IMR-90 (cell line): Measurements from ENCODE around the gene PPP1R12C. TPM values are rescaled to one million over a fixed set of nuclear protein-coding genes. Genes with fewer than 3 reads are reported as not detected.

Source experiments
- ATAC-seq: fragments of 200-7000 bp; cut with Tn5 transposase; 2 replicates; pipeline ENCODE4 v1.9.1; 2020; ENCODE audit warnings: low read depth, mild to moderate bottlenecking, moderate library complexity
- BruUV-seq: library from RNA; stranded (reverse); fragments of 400-500 nt; replicated peaks from 2 replicates; lab custom pipeline; 2021; lab: Mats Ljungman, UMichigan
- CTCF ChIA-PET: fragments of 300-600 bp; formaldehyde crosslinking; extraction: SDS; loops from one replicate; lab custom pipeline; 2021; ENCODE audit warnings: antibody characterized with exemption; lab: Yijun Ruan, JAX
- POLR2A ChIA-PET: fragments of 300-600 bp; sonication (Branson Sonifier 250); formaldehyde crosslinking; loops from one replicate; lab custom pipeline; 2022; ENCODE audit warnings: antibody characterized with exemption; ENCODE audit not compliant: unreplicated experiment; lab: Charles Lee
- DNase-seq: peaks from one replicate; pipeline ENCODE4 v3.0.0; 2013
- H2AFZ ChIP-seq: replicated peaks from 2 replicates; pipeline ENCODE3; 2013; ENCODE audit warnings: low read length, mild to moderate bottlenecking; ENCODE audit not compliant: poor library complexity
- H2AK5ac ChIP-seq: 2 replicates; pipeline ENCODE4 v1.6.1; 2013; ENCODE audit warnings: low read depth, low read length, inconsistent platforms
- H2AK9ac ChIP-seq: replicated peaks from 2 replicates; pipeline ENCODE3; 2013; ENCODE audit warnings: mild to moderate bottlenecking, low read depth, low read length, moderate library complexity; ENCODE audit not compliant: poor library complexity
- H2BK120ac ChIP-seq: 2 replicates; pipeline ENCODE4 v1.6.1; 2013; ENCODE audit warnings: low read depth, low read length, inconsistent platforms
- H2BK15ac ChIP-seq: 3 replicates; pipeline ENCODE4 v1.6.1; 2013; ENCODE audit warnings: low read depth, low read length, inconsistent platforms
- H2BK20ac ChIP-seq: 2 replicates; pipeline ENCODE4 v1.6.1; 2013; ENCODE audit warnings: low read depth, mild to moderate bottlenecking, inconsistent platforms, low read length, moderate library complexity
- H2BK5ac ChIP-seq: 2 replicates; pipeline ENCODE4 v1.6.1; 2013; ENCODE audit warnings: mild to moderate bottlenecking, low read depth, low read length, inconsistent platforms; ENCODE audit not compliant: poor library complexity, severe bottlenecking
- H3K14ac ChIP-seq: replicated peaks from 2 replicates; pipeline ENCODE4 v1.6.1; 2013; ENCODE audit warnings: low read depth, low read length, inconsistent platforms
- H3K18ac ChIP-seq: 2 replicates; pipeline ENCODE4 v1.6.1; 2013; ENCODE audit warnings: low read depth, low read length, control low read depth
- H3K23ac ChIP-seq: 2 replicates; pipeline ENCODE4 v1.6.1; 2013; ENCODE audit warnings: low read depth, low read length, inconsistent platforms
- H3K27ac ChIP-seq: 2 replicates; pipeline ENCODE4 v1.5.1; 2013; ENCODE audit warnings: mild to moderate bottlenecking, control low read depth, low read length; ENCODE audit not compliant: insufficient read depth
- H3K27me3 ChIP-seq: 2 replicates; pipeline ENCODE4 v1.6.1; 2013; ENCODE audit warnings: low read length; ENCODE audit not compliant: control insufficient read depth, insufficient read depth
- H3K36me3 ChIP-seq: 2 replicates; pipeline ENCODE4 v1.6.1; 2013; ENCODE audit warnings: low read length, mixed read lengths; ENCODE audit not compliant: control insufficient read depth, insufficient read depth
- H3K4ac ChIP-seq: 2 replicates; pipeline ENCODE4 v1.6.1; 2013; ENCODE audit warnings: low read depth, low read length, inconsistent platforms
- H3K4me1 ChIP-seq: 2 replicates; pipeline ENCODE4 v1.6.1; 2013; ENCODE audit warnings: low read length, mixed read lengths; ENCODE audit not compliant: control insufficient read depth, insufficient read depth
- H3K4me2 ChIP-seq: 2 replicates; pipeline ENCODE4 v1.6.1; 2013; ENCODE audit warnings: low read depth, mild to moderate bottlenecking, control low read depth, low read length, moderate library complexity
- H3K4me3 ChIP-seq: 2 replicates; pipeline ENCODE4 v1.5.1; 2013; ENCODE audit warnings: low read depth, mild to moderate bottlenecking, control low read depth, low read length, moderate library complexity; ENCODE audit not compliant: insufficient read depth
- H3K56ac ChIP-seq: 2 replicates; pipeline ENCODE4 v1.6.1; 2013; ENCODE audit warnings: low read length, inconsistent platforms; ENCODE audit not compliant: insufficient read depth; ENCODE audit errors: extremely low read depth
- H3K79me1 ChIP-seq, 2 experiments: 2 replicates each; pipeline ENCODE4 v1.6.1; 2013; ENCODE audit warnings: low read length in 2 of 2, inconsistent platforms in 1 of 2, low read depth in 1 of 2
- H3K9ac ChIP-seq: 2 replicates; pipeline ENCODE4 v1.6.1; 2013; ENCODE audit warnings: low read depth, low read length, control low read depth
- H3K9me1 ChIP-seq: 2 replicates; pipeline ENCODE4 v1.6.1; 2013; ENCODE audit warnings: low read length, inconsistent platforms; ENCODE audit not compliant: insufficient read depth
- H3K9me3 ChIP-seq: 2 replicates; pipeline ENCODE4 v1.6.1; 2013; ENCODE audit warnings: low read length; ENCODE audit not compliant: control insufficient read depth, insufficient read depth
- H4K20me1 ChIP-seq: 2 replicates; pipeline ENCODE4 v1.6.1; 2013; ENCODE audit warnings: low read length, inconsistent platforms; ENCODE audit not compliant: insufficient read depth
- H4K5ac ChIP-seq: 2 replicates; pipeline ENCODE4 v1.6.1; 2013; ENCODE audit warnings: mild to moderate bottlenecking, low read depth, low read length, control low read depth
- H4K8ac ChIP-seq, 2 experiments: 2 replicates each; pipeline ENCODE4 v1.6.1; 2013; ENCODE audit warnings: low read depth in 2 of 2, low read length in 2 of 2, control low read depth in 1 of 2, inconsistent platforms in 1 of 2
- H4K91ac ChIP-seq: 2 replicates; pipeline ENCODE4 v1.6.1; 2013; ENCODE audit warnings: low read depth, low read length, inconsistent platforms; ENCODE audit not compliant: insufficient read depth
- BHLHE40 ChIP-seq: fragments of 150-350 bp; IDR thresholded peaks from 2 replicates; pipeline ENCODE4 v1.6.1; 2016; ENCODE audit warnings: mild to moderate bottlenecking, low read depth, low read length
- CEBPB ChIP-seq: IDR thresholded peaks from 2 replicates; pipeline ENCODE4 v1.6.1; 2012; ENCODE audit warnings: low read depth, low read length, improper control_type of control experiment
- MAFK ChIP-seq: IDR thresholded peaks from 2 replicates; pipeline ENCODE4 v1.6.1; 2012; ENCODE audit warnings: low read depth, low read length, improper control_type of control experiment
- MAZ ChIP-seq: IDR thresholded peaks from 2 replicates; pipeline ENCODE4 v1.6.1; 2012; ENCODE audit warnings: low read depth, mild to moderate bottlenecking, low read length, improper control_type of control experiment, moderate library complexity, borderline replicate concordance
- RAD21 ChIP-seq: IDR thresholded peaks from 2 replicates; pipeline ENCODE4 v1.6.1; 2012; ENCODE audit warnings: low read length, improper control_type of control experiment
- RFX5 ChIP-seq: IDR thresholded peaks from 2 replicates; pipeline ENCODE4 v1.8.0; 2012; ENCODE audit warnings: low read depth, mild to moderate bottlenecking, low read length, moderate library complexity
- WGBS, 2 experiments: methylation state at CpG; one replicate each; pipeline versions ENCODE4 v1.1.5 to v1.1.7; 2013; ENCODE audit warnings: missing lambda C conversion rate in 2 of 2; ENCODE audit not compliant: insufficient read length in 1 of 2; ENCODE audit errors: extremely low coverage in 2 of 2; 5-methylcytosine and 5-hydroxymethylcytosine counted together
- dilution Hi-C: fragments of 300-500 bp; cut with HindIII; formaldehyde crosslinking; loops from one replicate; pipeline ENCODE4 v1.14.3; 2018; ENCODE audit warnings: low sequenced_read_pairs; ENCODE audit not compliant: unreplicated experiment
- in situ Hi-C: fragments of 300-500 bp; cut with MboI; formaldehyde crosslinking; loops from 3 replicates; pipeline ENCODE4 v1.14.3; 2019; ENCODE audit warnings: low sequenced_read_pairs, inconsistent platforms, mixed read lengths
- intact Hi-C: fragments of 100-400 bp; cut with micrococcal nuclease; formaldehyde crosslinking; loops from 2 replicates; pipeline ENCODE4 v1.10.0; 2022
- polyA plus RNA-seq, 3 experiments: library from polyadenylated mRNA; depleted of rRNA; stranded (reverse); fragments of >200 nt; gene quantifications; 2 replicates each; pipeline ENCODE4 v1.2.3, GENCODE V29; 2012; ENCODE audit warnings: low replicate concordance in 1 of 3
- total RNA-seq: library from RNA; depleted of rRNA; stranded (reverse); fragments of >200 nt; gene quantifications from 2 replicates; pipeline ENCODE4 v1.2.3, GENCODE V29; 2012

PPP1R12C gene
- total and polyA plus RNA-seq, 2 of the 4 experiments (the other 2 are of a cell fraction): 21.5 to 81.4 TPM

GRCh38 chr19:55147545-55148251, 30.3 kb upstream of the PPP1R12C start:
- H2AK9ac ChIP-seq: no peak overlapping the region
- TF ChIP-seq CEBPB (no peak), MAFK (no peak), BHLHE40 (no peak), MAZ (no peak), RFX5 (no peak), RAD21 (no peak)
- no peaks in the 10 kb centered on the region for H3K9me3 ChIP-seq
- CTCF ChIA-PET: no interaction called here
- no peak overlapping the region for H3K56ac ChIP-seq
- POLR2A ChIA-PET: interaction anchor here (0.7 kb wide), 1 partner anchor 451 kb away, joined by 4 read pairs; no protein-coding TSS in a partner anchor
- no peak overlapping the region for H3K23ac ChIP-seq
- H2BK15ac ChIP-seq: no peak overlapping the region
- DNase-seq: no peak
- no peaks in the 10 kb centered on the region for H3K9me1 ChIP-seq
- in situ Hi-C loops (no loop called here), intact Hi-C loops (loop anchor here (10.0 kb wide), 1 partner anchor 147 kb away; no protein-coding TSS in a partner anchor), dilution Hi-C loops (no loop called here)
- H3K4me1 ChIP-seq: peaks cover 1% of the 10 kb centered on the region; the same call in 1 of the 2 replicates
- H4K91ac ChIP-seq: no peak overlapping the region
- H2BK5ac ChIP-seq: no peak overlapping the region
- H3K4ac ChIP-seq: no peak overlapping the region
- no TSS peak for BruUV-seq
- no peak overlapping the region for H3K14ac ChIP-seq
- H3K4me2 ChIP-seq: no peak overlapping the region
- no peak overlapping the region for H2AK5ac ChIP-seq
- H4K8ac ChIP-seq: no peak overlapping the region
- peaks cover 51% of the 10 kb centered on the region for H3K27me3 ChIP-seq
- H3K9ac ChIP-seq: no peak overlapping the region
- H3K36me3 ChIP-seq: no peaks in the 10 kb centered on the region
- H3K4me3 ChIP-seq: no peak overlapping the region
- H3K79me1 ChIP-seq: no peaks in the 10 kb centered on the region
- H2BK20ac ChIP-seq: no peak overlapping the region
- ATAC-seq: no peak
- no peak overlapping the region for H2BK120ac ChIP-seq
- no peaks in the 10 kb centered on the region for H4K20me1 ChIP-seq
- H3K18ac ChIP-seq: no peak overlapping the region
- H3K27ac ChIP-seq: no peak overlapping the region
- no peak overlapping the region for H2AFZ ChIP-seq
- 10% methylated on average over 2 of the region's 9 CpGs; no CpG with 5 or more reads in 1 of the 2 experiments for WGBS, 2 experiments
- H4K5ac ChIP-seq: no peak overlapping the region
